ENCODE results near the gene COMMD3. TPM values are rescaled to one million over a fixed set of nuclear protein-coding genes. Genes with fewer than 3 reads are reported as not detected.
A peak's percentile ranks its signal among the peaks of the same experiment; 100 is the strongest.
"Not testable (repeated sequence)": the region's sequence is repeated elsewhere in the genome, so short reads cannot be mapped to it uniquely, and the experiment has no call there.

The COMMD3 gene
- total RNA-seq, 1 experiment from 2014 or later: 35.6 TPM

DNA sequence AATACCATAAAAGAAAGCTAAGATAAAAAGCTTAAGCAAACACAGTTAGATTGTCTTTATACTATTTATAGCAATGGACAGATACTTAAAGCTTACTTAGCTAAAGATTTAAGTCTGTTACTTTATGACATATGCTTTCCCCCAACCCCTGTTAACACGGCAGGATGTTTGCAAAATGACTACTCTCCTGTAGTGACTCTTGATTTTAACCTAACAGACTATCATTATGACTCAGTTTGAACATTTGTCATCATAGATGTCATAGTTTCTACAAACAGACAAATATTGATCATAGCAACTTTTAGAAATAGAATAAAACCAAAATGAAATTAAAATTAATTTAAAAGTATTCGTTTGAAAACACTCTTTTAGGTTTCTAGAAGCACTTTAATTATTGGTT is 7.8 kb upstream of the COMMD3 start:
- H3K4me1 ChIP-seq (ENCODE audit: control insufficient read depth, insufficient read depth, low read length): no peaks in the 10 kb centered on the region
- in situ Hi-C loops (cut with HindIII; ENCODE audit: low pct_unique_long_range_greater_than_20kb, low sequenced_read_pairs) (no loop called here), intact Hi-C loops (cut with micrococcal nuclease; ENCODE audit: unreplicated experiment) (no loop called here)
- TF ChIP-seq, protein P1, sequence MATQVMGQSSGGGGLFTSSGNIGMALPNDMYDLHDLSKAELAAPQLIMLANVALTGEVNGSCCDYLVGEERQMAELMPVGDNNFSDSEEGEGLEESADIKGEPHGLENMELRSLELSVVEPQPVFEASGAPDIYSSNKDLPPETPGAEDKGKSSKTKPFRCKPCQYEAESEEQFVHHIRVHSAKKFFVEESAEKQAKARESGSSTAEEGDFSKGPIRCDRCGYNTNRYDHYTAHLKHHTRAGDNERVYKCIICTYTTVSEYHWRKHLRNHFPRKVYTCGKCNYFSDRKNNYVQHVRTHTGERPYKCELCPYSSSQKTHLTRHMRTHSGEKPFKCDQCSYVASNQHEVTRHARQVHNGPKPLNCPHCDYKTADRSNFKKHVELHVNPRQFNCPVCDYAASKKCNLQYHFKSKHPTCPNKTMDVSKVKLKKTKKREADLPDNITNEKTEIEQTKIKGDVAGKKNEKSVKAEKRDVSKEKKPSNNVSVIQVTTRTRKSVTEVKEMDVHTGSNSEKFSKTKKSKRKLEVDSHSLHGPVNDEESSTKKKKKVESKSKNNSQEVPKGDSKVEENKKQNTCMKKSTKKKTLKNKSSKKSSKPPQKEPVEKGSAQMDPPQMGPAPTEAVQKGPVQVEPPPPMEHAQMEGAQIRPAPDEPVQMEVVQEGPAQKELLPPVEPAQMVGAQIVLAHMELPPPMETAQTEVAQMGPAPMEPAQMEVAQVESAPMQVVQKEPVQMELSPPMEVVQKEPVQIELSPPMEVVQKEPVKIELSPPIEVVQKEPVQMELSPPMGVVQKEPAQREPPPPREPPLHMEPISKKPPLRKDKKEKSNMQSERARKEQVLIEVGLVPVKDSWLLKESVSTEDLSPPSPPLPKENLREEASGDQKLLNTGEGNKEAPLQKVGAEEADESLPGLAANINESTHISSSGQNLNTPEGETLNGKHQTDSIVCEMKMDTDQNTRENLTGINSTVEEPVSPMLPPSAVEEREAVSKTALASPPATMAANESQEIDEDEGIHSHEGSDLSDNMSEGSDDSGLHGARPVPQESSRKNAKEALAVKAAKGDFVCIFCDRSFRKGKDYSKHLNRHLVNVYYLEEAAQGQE (IDR thresholded peaks at IDR 0.05; ENCODE audit: insufficient read depth in 1 of 2, low read depth in 2 of 2, low read length in 1 of 2): no peak
- no peak for TF ChIP-seq POLR2AphosphoS5 (IDR thresholded peaks at IDR 0.05; ENCODE audit: low read depth, low read length)
- TF ChIP-seq, protein P2, sequence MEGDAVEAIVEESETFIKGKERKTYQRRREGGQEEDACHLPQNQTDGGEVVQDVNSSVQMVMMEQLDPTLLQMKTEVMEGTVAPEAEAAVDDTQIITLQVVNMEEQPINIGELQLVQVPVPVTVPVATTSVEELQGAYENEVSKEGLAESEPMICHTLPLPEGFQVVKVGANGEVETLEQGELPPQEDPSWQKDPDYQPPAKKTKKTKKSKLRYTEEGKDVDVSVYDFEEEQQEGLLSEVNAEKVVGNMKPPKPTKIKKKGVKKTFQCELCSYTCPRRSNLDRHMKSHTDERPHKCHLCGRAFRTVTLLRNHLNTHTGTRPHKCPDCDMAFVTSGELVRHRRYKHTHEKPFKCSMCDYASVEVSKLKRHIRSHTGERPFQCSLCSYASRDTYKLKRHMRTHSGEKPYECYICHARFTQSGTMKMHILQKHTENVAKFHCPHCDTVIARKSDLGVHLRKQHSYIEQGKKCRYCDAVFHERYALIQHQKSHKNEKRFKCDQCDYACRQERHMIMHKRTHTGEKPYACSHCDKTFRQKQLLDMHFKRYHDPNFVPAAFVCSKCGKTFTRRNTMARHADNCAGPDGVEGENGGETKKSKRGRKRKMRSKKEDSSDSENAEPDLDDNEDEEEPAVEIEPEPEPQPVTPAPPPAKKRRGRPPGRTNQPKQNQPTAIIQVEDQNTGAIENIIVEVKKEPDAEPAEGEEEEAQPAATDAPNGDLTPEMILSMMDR (IDR thresholded peaks at IDR 0.05): no peak
- no peak for TF ChIP-seq TCF7L2 (IDR thresholded peaks at IDR 0.05; ENCODE audit: low read depth, low read length)
- no peak for TF ChIP-seq SIN3A (IDR thresholded peaks at IDR 0.05; ENCODE audit: borderline replicate concordance, insufficient read depth, low read depth, low read length)
- H3K9me3 ChIP-seq (ENCODE audit: control insufficient read depth, insufficient read depth, low read depth, low read length): no peaks in the 10 kb centered on the region
- H3K27ac ChIP-seq (ENCODE audit: low read length): no peak overlapping the region
- peak; percentile 84 for ATAC-seq
- DNase-seq (ENCODE audit: low read depth, low spot score): peak; percentile 89
- no TSS peak for BruUV-seq (replicated peaks)
- H3K4me3 ChIP-seq (ENCODE audit: low read depth in 2 of 2, low read length in 2 of 2): no peak overlapping the region
- POLR2A ChIA-PET: no interaction called here
- CTCF ChIA-PET: no interaction called here
- H3K36me3 ChIP-seq (ENCODE audit: control insufficient read depth, insufficient read depth, low read length): no peaks in the 10 kb centered on the region
- H3K27me3 ChIP-seq (ENCODE audit: control insufficient read depth, insufficient read depth, low read length): no peaks in the 10 kb centered on the region

DNA sequence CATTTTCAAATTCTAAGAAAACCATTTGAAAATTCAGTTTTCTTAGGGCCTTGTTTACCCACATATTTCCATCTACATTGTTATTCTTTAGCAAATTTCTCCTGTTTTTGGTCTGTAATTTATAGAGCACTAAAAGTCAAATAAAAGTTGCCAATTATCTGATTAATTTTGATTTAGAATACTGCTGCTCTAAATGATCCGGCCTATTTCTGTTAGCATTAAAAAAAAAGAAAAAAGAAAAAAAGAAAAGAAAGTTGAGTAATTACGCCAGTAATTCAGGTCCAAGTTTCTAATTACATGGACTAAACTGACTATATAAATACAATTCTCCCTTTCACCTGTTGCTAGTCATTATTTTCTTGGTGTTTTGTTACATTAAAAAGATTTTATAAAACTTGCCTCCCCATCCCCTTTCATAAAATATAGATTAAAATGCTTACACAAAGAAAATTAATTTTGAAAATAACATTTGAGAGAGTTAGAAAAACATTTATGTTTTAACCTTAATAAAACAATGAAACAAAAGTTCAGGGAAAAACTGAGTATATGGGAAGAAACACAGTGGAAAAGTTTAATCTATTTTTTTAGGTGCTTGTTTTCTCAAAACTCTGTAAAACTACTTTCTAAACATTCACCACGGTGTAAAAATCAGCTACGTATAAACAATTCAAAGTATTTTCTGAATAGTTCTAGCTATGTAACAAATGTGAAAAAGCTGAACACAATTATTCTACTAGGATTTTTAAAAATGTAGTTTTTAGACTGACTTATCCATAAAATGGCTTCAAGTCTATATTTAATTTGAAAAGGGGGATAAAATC is 6.8 kb upstream of the COMMD3 start:
- POLR2A ChIA-PET: no interaction called here
- Histone ChIP-seq H3K4me1 (ENCODE audit: control insufficient read depth, insufficient read depth, low read length) (no peaks in the 10 kb centered on the region), H3K27ac (ENCODE audit: low read length) (no peak overlapping the region), H3K9me3 (ENCODE audit: control insufficient read depth, insufficient read depth, low read depth, low read length) (no peaks in the 10 kb centered on the region), H3K4me3 (ENCODE audit: low read depth in 2 of 2, low read length in 2 of 2) (no peak overlapping the region), H3K27me3 (ENCODE audit: control insufficient read depth, insufficient read depth, low read length) (no peaks in the 10 kb centered on the region), H3K36me3 (ENCODE audit: control insufficient read depth, insufficient read depth, low read length) (no peaks in the 10 kb centered on the region)
- CTCF ChIA-PET: no interaction called here
- in situ Hi-C loops (cut with HindIII; ENCODE audit: low pct_unique_long_range_greater_than_20kb, low sequenced_read_pairs): no loop called here
- intact Hi-C loops (cut with micrococcal nuclease; ENCODE audit: unreplicated experiment): no loop called here
- BruUV-seq (replicated peaks): no TSS peak
- ATAC-seq (no peak), DNase-seq (ENCODE audit: low read depth, low spot score) (no peak)
- TF ChIP-seq POLR2AphosphoS5 (IDR thresholded peaks at IDR 0.05; ENCODE audit: low read depth, low read length) (no peak), TCF7L2 (IDR thresholded peaks at IDR 0.05; ENCODE audit: low read depth, low read length) (no peak), SIN3A (IDR thresholded peaks at IDR 0.05; ENCODE audit: borderline replicate concordance, insufficient read depth, low read depth, low read length) (no peak)
- TF ChIP-seq, protein P2 (IDR thresholded peaks at IDR 0.05): no peak
- TF ChIP-seq, protein P1 (IDR thresholded peaks at IDR 0.05; ENCODE audit: insufficient read depth in 1 of 2, low read depth in 2 of 2, low read length in 1 of 2): no peak

DNA sequence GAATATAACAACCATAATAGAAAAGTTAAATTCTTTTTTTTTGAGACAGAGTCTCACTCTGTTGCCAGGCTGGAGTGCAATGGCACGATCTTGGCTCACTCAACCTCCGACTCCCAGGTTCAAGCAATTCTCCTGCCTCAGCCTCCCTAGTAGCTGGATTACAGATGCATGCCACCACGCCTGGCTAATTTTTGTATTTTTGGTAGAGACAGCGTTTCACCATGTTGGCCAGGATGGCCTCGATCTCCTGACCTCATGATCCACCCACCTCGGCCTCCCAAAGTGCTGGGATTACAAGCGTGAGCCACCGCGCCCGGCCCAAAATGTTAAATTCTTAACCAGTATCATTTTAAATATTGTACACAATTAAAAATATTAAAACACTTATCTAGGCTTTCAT is 6.2 kb upstream of the COMMD3 start:
- BruUV-seq (replicated peaks); intact Hi-C loops (cut with micrococcal nuclease; ENCODE audit: unreplicated experiment); H3K36me3 ChIP-seq (ENCODE audit: control insufficient read depth, insufficient read depth, low read length); H3K27ac ChIP-seq (ENCODE audit: low read length); POLR2A ChIA-PET; ATAC-seq; in situ Hi-C loops (cut with HindIII; ENCODE audit: low pct_unique_long_range_greater_than_20kb, low sequenced_read_pairs); H3K27me3 ChIP-seq (ENCODE audit: control insufficient read depth, insufficient read depth, low read length); H3K4me3 ChIP-seq (ENCODE audit: low read depth in 2 of 2, low read length in 2 of 2); H3K4me1 ChIP-seq (ENCODE audit: control insufficient read depth, insufficient read depth, low read length); CTCF ChIA-PET; H3K9me3 ChIP-seq (ENCODE audit: control insufficient read depth, insufficient read depth, low read depth, low read length); DNase-seq (ENCODE audit: low read depth, low spot score): not testable (repeated sequence)
